ENCODE results near the gene DLX4. TPM values are rescaled to one million over a fixed set of nuclear protein-coding genes. Genes with fewer than 3 reads are reported as not detected.

Gene DLX4, protein sequence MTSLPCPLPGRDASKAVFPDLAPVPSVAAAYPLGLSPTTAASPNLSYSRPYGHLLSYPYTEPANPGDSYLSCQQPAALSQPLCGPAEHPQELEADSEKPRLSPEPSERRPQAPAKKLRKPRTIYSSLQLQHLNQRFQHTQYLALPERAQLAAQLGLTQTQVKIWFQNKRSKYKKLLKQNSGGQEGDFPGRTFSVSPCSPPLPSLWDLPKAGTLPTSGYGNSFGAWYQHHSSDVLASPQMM
- under 1 TPM in 2 of 4 donors, not detected in 2; 0.13 to 0.67 TPM for total RNA-seq

DNA sequence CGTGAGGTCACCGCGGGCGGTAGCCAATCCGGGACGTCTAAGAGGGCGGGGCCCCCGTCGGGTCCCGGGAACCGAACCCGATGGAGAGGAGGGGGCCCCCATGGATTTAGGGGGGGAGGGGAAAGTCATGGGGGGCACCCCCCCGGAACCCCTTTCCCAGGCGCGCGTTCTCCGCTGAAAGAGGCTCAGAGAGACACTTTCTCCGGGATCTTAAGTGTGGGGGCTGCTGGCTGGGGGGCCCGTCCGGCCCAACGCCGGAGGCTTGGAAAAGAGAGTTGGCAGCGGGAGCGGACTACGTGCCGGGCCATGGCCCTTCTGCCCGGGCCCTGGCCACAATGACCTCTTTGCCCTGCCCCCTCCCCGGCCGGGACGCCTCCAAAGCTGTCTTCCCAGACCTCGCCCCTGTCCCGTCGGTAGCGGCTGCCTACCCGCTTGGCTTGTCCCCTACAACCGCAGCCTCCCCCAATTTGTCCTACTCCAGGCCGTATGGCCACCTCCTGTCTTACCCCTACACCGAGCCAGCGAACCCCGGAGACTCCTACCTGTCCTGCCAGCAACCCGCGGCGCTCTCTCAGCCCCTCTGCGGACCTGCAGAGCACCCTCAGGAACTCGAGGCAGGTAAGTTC, at the start of gene DLX4:
Gene DLX4 (plus strand): TSS at position 57 of the 626 bp plus-strand sequence. CDS start 279 bp downstream, at position 336.
- DNase-seq, result no peak
- intact Hi-C loops (cut with DNase I), result no loop called here
- Histone ChIP-seq H3K27ac (no peak within 1 kb of the TSS), H3K4me3 (peak within 1 kb of the TSS; percentile 31 to 72 (median 50)), H3K36me3 (no peaks in the 10 kb centered on the region), H3K27me3 (peaks cover 23 to 100% (median 73%) of the 10 kb centered on the region in 4 donors), H3K4me1 (peaks cover 30 to 55% (median 39%) of the 10 kb centered on the region in 3 donors), H3K9me3 (no peaks in the 10 kb centered on the region)
- WGBS, 2 donors, result 1 to 4% methylated on average over 17 to 29 of the region's 45 CpGs
- TF ChIP-seq, protein P1, sequence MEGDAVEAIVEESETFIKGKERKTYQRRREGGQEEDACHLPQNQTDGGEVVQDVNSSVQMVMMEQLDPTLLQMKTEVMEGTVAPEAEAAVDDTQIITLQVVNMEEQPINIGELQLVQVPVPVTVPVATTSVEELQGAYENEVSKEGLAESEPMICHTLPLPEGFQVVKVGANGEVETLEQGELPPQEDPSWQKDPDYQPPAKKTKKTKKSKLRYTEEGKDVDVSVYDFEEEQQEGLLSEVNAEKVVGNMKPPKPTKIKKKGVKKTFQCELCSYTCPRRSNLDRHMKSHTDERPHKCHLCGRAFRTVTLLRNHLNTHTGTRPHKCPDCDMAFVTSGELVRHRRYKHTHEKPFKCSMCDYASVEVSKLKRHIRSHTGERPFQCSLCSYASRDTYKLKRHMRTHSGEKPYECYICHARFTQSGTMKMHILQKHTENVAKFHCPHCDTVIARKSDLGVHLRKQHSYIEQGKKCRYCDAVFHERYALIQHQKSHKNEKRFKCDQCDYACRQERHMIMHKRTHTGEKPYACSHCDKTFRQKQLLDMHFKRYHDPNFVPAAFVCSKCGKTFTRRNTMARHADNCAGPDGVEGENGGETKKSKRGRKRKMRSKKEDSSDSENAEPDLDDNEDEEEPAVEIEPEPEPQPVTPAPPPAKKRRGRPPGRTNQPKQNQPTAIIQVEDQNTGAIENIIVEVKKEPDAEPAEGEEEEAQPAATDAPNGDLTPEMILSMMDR (IDR thresholded peaks at IDR 0.05), result no peak
- no peak for TF ChIP-seq POLR2A (IDR thresholded peaks at IDR 0.05)

DNA sequence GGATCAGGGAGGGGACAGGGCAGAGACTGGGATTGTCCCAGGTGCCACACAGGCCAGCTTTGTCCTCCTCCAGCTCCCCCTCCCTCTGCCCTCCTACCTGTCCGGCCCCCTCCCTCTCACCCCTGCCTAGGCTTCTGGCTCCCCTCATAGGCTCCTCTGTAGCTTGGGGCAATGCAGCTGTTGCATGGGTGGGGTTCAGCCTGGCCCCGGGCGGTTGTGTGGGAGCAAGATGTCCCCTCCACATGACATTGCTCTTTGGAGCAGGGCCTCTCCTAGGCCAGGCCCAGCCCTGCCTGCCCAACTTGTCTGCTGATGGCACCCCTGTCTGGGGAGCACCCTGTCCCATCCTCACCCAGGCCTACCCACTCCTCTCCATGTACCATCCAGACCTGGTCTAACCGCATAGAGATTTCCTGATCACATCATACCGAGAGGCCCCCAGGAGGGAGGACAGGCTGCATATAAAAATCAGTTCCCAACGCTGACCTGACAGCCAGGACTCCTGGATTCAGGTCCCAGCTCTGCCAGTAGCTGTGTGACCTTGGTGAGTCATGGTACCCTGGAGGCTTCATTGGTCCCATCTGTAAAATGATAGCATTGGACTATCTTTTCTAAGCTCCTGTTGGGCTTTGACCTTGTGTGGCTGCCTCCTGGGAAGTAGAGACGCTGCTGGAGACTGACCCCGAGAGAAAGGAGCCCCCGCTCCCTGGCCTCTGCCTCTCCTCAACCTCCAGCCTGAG, 48.8 kb upstream of the DLX4 start:
- Histone ChIP-seq H3K27me3 (peaks cover 0 to 68% (median 0%) of the 10 kb centered on the region in 4 donors), H3K4me3 (no peak overlapping the region), H3K36me3 (no peaks in the 10 kb centered on the region), H3K9me3 (no peaks in the 10 kb centered on the region), H3K27ac (no peak overlapping the region), H3K4me1 (no peaks in the 10 kb centered on the region)
- WGBS, 2 donors, result 77 to 90% methylated on average over 3 to 4 of the region's 9 CpGs
- no peak for DNase-seq
- intact Hi-C loops (cut with DNase I), result no loop called here
- TF ChIP-seq, protein P1 (IDR thresholded peaks at IDR 0.05), result no peak
- TF ChIP-seq POLR2A (IDR thresholded peaks at IDR 0.05), result no peak

DNA sequence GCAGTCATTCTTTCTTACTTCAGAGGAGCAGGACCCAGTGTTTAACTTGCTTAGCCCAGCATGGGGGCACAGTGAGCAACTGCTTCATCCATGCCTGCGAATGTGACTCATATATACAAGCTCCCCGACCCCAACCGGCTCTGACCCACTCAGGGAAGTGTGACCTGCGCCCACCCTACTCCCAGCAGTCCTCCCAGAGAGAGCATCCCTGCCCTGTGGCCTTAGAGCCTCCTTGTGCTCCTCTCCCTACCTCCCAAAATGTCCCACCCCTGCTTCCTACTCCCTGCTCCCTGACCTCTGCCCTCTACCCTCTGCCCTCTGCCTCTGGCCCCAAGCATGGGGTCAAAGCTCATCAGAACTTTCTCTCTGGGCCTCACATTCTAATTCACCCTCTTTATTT, 46.9 kb upstream of the DLX4 start:
- H3K27me3 ChIP-seq, result peaks cover 0 to 64% (median 0%) of the 10 kb centered on the region in 4 donors
- no peaks in the 10 kb centered on the region for H3K9me3 ChIP-seq
- WGBS, 2 donors, result 70 to 76% methylated on average over 4 of the region's 4 CpGs
- TF ChIP-seq, protein P1 (IDR thresholded peaks at IDR 0.05), result no peak
- TF ChIP-seq POLR2A (IDR thresholded peaks at IDR 0.05), result no peak
- DNase-seq, result no peak
- no peak overlapping the region for H3K27ac ChIP-seq
- intact Hi-C loops (cut with DNase I), result no loop called here
- no peaks in the 10 kb centered on the region for H3K4me1 ChIP-seq
- no peaks in the 10 kb centered on the region for H3K36me3 ChIP-seq
- H3K4me3 ChIP-seq, result no peak overlapping the region

DNA sequence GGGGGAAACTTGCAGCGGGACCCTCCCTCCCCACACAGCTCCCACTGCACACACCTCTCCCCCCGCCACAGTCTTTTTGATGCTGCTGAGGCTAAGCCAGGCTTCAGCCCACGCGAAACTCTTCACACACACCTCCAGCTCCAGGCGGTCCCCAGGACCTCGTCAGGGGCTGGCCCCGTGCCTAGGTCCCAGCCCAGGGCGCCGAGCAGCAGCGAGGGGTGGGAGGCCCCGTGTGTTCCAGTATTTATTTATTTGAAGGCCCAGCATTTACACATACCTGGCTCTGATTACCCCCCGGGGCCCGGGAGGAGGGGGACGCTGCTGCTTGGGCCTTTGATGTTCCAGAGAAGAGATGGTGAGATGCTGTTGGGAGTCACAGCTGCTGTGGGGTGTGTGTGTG, 44.9 kb upstream of the DLX4 start:
- H3K36me3 ChIP-seq, result no peaks in the 10 kb centered on the region
- TF ChIP-seq POLR2A (IDR thresholded peaks at IDR 0.05), result no peak
- TF ChIP-seq, protein P1 (IDR thresholded peaks at IDR 0.05), result no peak
- intact Hi-C loops (cut with DNase I), result no loop called here
- no peaks in the 10 kb centered on the region for H3K4me1 ChIP-seq
- H3K27ac ChIP-seq, result no peak overlapping the region
- no peak overlapping the region for H3K4me3 ChIP-seq
- no peak for DNase-seq
- H3K27me3 ChIP-seq, result peaks cover 0 to 76% (median 0%) of the 10 kb centered on the region in 4 donors
- no peaks in the 10 kb centered on the region for H3K9me3 ChIP-seq
- 57 to 70% methylated on average over 2 to 3 of the region's 14 CpGs for WGBS, 2 donors

DNA sequence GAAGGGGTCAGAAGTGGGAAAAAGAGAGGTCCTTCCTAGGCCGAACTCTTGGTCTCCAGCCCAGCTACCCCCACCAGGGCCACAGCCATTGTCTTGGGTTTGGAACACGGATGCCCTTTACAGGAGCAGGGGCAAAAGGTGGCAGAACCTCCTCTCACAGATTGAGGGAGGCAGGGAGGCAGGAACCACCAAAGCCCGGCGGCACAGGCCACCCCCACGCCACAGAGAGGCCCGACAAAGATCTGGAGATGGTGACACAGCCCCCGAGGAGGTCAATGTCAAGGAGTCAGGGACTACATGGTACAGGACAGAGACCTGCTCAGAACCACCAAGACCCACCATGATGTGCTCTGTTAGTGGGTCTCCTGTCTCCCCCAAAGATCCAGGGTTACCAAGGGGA, 44.4 kb upstream of the DLX4 start:
- intact Hi-C loops (cut with DNase I), result no loop called here
- TF ChIP-seq, protein P1 (IDR thresholded peaks at IDR 0.05), result no peak
- TF ChIP-seq POLR2A (IDR thresholded peaks at IDR 0.05), result no peak
- no peak for DNase-seq

More for the DNA sequence above, 44.4 kb upstream of the DLX4 start:
- Histone ChIP-seq H3K4me1 (no peaks in the 10 kb centered on the region), H3K27ac (no peak overlapping the region), H3K4me3 (no peak overlapping the region), H3K36me3 (no peaks in the 10 kb centered on the region), H3K9me3 (no peaks in the 10 kb centered on the region), H3K27me3 (peaks cover 0 to 81% (median 0%) of the 10 kb centered on the region in 4 donors)
- WGBS, 2 donors, result 83 to 90% methylated on average over 2 to 6 of the region's 7 CpGs

Data from esophagus squamous epithelium (tissue), 5 donors.